ENCODE results near the gene AGAP1.

DNA sequence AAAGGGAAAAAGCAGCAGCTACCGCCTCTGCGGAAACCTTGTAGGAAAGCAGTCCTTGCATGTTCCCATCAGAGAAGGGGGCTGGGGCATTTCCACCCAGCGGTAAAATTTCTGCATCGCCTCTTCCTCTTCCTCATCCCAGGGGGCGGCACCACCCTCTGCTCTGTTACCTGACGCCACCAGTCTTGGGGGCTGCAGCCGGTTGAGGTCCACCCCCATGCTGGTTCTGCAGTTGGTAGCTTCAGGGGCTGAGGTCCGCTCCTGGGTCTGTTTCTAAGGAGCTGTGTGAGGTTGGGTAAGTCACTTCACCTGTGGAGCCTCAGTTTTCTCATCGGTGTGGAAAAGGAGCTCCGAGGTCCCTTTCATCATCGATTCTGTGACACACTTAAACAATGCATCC is 14.2 kb upstream of the AGAP1 start:
- TF ChIP-seq CTCF (IDR thresholded peaks at IDR 0.05; ENCODE audit: low read depth, low read length, poor library complexity, severe bottlenecking) (no peak), EZH2phosphoT487 (IDR thresholded peaks at IDR 0.05; ENCODE audit: borderline replicate concordance, low read length) (no peak)

Measured in DOHH2 (cell line).